Stimulated activated CD4-positive, alpha-beta T cell treated with anti-CD3 and anti-CD28 coated beads, Interleukin-12 subunit alpha, Interleukin-12 subunit beta, amount 100 ng/mL, for 48 hours (primary cell): Measurements from ENCODE around the gene ATXN1.

Experiments
- DNase-seq, 3 donors: peaks; one replicate each; pipeline ENCODE4 v3.0.0-alpha.2; 2020; ENCODE audit warnings: low read depth in 2 of 3, low spot score in 1 of 3

ATXN1 gene

DNA sequence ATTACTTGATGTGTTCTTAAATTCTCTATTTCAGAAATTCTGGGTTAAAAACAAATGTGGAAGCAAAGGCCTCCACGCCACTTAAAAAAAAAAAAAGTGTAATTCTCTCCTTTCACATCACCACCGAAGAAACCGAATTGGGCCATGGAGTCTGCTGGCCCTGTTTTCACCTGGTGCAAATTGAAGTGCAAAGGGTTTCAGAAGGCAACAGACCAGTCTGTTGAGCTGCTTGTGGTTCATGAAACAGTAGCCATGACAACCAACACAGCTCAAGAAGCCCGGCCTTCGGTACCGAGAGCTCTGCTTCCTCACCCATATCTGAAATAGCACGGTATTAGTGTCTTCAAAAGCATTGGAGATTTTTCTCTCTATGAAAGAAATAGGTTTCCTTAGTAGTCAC is 459.7 kb downstream of the ATXN1 start:
- DNase-seq, result no peak

DNA sequence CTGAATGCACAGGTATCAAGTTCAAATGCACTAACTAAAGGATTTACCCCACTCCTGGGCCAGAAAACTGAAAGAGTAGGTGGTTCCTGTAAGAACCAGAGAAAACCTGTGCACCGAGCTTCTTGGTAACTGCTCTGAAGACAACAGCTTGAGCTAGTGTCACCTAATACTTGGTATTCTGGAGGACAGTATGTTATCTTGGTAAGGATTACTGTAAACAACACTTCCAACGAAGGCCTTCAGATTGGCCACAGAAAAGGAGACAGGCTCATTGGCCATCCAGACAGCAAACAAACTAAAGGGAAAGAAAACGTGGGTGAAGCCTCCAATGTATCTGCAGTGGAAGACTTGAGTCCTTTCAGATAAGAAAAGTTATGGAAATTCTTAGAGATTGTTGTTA is 461.4 kb downstream of the ATXN1 start:
- DNase-seq, result no peak

DNA sequence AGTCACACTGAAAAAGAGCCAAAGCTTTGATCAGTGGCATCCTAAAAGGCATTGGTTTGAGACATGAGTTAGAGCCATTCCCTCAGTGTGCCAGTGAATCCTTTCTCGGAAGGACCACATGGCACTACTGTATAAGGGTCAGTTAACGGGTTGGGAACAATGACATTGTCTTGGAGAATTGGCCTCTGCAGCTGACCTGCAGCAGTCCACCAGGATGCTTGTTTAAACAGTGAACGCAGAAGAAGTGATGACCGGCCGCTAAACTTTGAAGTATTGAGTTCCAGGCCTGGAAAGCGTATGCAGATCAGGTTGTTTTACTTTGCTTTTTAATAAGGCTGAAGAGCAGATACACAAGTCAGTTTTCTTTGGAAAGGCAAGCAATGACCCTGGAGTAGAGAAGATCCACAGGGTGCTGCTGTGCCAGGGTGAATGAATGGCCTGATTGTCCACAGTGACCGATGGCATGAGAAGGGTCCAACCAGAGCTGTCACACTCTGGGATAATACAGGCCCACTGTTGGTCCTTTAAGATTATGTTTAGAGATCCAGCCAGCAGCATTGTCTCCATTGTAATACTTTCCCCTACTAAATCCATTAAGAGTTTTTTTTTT is 465.1 kb downstream of the ATXN1 start:
- DNase-seq, result no peak

DNA sequence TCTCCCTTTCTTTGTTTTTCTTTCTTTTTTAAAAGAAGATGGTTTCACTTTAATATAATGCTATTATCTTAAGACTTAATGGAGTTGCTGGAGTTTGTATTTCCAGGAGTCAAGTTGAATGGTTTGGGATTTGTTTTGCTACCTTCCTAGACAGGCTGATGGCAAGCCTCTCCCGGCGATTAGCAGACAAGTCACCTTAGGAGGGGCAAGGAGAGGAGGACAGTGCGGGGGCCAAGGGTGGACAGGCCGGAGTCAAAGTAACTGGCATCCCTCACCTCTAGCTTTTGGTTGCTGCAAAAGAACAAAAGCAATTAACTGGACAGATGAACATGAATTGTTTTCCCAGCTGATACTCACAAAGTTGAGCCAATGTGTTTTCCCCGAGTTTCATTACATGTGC is 465.8 kb downstream of the ATXN1 start:
- DNase-seq, result no peak

DNA sequence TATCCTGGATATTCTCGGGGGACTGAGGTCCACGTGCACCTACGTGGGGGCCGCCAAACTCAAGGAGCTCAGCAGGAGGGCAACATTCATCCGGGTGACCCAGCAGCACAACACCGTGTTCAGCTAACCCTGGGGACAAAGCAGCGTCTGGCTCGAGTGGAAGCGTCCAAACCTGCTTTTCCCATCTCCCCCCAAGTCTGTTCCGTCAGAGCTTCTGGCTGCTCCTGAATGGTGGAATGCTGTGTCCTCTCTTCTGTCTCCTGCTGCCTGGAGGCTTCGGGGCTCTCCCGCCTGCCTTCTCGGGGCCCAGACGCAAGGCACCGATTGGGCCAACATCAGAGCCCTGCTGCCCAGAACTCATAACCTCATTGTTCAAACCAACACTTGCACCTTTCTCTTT is 466.2 kb downstream of the ATXN1 start:
- no peak for DNase-seq

DNA sequence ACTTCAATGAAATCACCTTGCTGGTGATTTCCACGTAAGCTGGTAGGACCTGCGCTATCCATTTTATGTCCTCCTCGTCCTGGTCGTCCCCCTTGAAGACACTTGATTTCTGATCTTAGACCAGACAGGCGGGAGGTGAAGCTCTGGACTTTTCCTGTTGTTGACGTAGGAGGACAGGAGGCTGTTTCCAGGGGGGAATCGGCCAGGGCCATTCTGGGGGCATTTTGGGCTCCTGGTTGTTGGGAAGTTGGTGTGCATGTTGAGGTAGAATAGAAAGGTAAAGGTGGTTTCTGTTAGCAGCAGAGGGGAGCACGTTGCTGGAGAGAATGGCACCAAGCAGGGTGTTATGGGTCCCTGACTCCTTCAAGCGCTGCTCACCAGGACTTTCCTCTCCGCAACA is 466.9 kb downstream of the ATXN1 start:
- DNase-seq, result no peak

DNA sequence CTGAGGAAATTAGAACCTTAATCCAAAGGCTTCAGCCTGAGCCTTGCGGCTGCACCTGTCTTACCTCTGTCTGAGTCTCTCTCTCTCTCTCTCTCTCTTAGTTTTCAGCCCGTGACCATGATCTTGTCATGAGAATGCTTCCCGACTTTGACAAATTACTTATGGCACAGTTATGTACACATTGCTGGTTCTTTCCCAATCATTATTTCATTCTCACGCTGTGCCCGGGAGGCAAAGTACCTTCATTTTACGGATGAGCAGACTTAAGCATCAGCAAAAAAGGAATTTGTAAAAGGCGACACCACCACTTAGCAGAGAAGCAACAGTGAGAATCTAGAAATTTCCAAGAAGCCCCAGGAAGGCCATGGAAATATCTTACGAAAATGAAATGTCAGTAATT is 468.3 kb downstream of the ATXN1 start:
- DNase-seq, result no peak

DNA sequence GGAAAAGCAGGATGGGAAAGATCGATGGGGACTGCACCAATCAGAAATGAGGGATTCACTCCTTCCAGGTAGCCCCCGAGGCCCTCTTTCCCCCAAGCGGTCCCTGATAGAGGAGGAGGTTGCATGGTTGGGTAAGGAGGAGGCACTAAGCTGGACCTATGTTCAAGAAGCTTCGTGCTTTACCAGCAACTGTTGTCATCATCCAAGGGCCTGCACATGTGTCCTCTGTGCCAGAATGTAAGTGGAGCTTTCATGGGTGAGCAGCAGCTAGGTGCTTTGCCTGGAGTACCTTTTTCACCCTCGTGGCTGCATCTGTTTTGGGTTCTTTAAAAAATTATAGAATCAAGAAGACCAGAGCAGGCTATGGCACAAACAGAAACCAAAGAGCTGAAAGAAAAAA is 468.8 kb downstream of the ATXN1 start:
- no peak for DNase-seq

DNA sequence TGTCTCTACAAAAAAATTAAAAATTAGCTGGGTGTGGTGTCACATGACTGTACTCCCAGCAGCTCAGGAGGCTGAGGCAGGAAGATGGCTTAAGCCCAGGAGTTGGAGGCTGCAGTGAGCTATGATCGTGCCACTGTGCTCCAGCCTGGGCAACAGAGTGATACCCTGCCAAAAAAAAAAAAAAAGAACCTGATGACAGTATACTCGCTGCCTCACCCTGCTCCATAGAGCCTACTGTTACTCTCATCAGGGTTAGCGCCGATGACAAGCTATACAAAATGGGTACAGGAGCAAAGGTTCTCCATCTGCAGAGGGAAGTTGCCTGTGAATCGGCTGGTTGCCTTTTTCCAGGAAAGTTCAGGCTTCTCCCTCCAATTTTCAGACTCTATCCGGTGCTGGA is 469.5 kb downstream of the ATXN1 start:
- DNase-seq, result no peak

DNA sequence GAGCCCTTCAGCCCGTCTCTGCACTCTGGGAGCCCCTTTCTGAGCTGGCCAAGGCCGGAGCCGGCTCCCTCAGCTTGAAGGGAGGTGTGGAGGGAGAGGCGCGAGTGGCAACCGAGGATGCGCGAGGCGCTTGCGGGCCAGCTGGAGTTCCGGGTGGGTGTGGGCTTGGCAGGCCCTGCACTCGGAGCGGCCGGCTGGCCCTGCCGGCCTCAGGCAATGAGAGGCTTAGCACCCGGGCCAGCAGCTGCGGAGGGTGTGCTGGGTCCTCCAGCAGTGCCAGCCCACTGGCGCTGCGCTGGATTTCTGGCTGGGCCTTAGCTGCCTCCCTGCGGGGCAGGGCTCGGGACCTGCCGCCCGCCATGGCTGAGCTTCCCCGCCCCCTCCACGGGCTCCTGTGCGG is 473.1 kb downstream of the ATXN1 start:
- DNase-seq, result no peak

DNA sequence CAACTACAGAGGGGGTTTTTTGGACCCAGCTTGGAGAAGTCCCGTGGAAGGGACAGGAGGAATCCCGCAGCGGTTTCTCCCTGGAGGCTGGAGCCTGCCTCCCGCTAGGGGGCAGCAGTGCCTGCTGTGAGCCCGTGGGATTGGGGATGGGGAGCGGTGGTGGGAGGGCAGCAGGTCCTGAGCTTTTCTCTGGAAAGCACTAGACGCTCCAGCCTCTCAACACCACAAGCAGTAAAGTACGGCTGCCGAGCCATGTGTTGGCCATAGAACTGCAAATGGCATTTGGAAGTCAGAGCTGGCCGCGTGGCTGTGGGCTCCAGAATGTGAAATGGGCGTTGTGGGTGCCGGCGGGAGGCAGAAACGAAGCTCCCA is 475.1 kb downstream of the ATXN1 start:
- peak in 2 of 3 donors; percentile 10 to 25 for DNase-seq

DNA sequence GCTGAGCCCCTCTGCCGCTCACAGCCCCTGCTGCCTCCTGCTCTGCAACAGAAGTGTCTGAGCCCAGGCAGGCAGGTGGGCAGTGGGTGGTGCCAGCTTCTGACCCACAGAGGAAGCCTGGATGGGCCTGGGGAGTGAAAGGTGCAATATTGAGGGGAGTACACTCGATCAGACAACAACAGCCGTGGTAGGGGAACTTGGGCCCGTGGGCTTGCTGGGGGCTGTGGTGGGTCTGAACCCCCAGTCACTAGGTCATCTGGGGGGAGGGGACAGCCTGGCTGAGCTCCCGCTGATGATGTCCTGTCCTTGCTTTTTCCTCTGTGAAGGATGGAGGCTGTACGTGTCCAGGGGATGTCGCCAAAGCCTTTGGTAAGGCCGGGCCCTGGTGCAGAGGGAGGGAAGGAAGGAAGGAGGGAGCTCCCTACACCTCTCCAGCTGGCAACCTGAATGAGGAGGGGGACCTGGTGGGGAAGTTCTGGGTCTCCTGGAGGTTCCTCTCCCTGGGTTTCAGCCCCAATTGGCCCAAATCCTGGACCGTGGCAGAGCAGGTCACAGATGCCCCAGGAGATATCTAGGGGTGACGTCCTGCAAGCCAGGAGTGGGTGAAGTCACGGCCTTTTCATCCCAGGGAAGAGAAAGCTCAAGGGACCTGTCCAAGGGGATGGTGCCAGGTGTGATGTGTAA is 475.7 kb downstream of the ATXN1 start:
- no peak for DNase-seq

DNA sequence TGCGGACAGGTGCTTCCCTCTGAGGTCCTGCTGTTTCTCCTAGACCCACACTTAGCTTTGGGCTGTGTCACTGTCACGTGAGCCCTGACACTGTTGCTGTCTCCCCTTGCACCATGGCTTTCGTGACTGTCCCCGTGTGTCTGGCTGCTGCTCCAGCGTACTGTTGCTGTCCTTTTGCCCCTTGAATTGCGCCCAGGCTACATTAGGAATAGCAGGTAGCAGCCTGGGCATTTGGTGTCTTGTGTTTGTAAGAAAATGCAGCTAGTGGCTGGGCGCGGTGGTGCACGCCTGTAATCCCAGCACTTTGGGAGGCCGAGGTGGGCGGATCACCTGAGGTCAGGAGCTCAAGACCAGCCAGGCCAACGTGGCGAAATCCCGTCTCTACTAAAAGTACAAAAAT is 476.8 kb downstream of the ATXN1 start:
- no peak for DNase-seq

DNA sequence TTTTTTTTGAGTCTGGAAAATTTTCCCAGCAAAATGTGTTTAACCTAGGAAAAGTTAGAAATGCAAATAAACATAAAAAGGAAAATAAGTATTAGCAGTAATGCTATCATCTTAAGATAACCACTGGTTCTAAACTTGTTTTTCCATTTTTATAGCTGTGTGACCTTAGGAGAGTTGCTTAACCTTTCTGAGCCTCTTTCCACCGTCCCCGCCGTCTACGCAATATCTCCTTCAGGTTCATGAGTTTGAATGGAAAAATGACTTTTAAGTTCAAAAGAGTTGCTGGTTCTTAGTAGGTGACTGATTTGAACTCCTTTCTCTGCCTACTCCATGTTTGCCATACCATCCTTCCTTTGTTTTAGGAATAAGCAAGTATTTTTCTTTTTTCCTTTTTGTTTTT is 478.9 kb downstream of the ATXN1 start:
- no peak for DNase-seq

DNA sequence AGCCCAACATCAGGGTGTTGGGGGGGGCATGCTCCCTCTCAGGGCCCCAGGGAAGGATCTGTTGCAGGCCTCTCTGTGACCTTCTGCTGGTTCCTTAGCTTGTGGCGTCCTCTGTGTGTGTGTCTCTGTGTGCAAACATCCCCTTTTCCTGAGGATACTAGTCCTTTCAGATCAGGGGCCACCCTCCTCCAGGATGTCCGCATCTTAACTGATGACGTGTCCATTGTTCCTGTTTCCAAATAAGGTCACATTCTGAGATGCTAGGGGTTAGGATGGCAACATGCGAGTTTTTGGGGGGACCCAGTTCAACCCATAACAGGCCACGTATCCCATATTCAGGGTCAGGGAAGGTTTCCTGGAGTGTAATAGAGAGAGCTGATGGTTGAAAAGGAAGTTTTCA is 482.0 kb downstream of the ATXN1 start:
- DNase-seq, result no peak

DNA sequence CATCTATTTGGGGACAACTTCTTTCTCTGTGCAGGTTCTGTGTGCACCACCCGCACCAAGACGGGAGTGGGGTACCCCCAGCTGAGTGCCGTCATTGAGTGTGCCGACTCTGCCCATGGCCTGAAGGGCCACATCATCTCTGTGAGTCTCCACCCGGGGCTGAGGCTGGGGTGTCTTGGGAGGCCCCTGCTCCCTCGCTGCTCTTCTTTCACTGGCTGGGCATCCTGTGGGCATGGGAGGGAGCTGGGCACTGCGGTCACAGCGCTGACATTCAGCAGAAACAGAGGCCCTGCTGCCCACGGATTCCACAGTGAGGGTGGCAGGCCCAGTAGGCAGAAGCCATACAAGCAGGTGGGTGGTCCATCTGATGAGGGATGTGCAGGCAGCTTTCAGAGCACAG is 482.5 kb downstream of the ATXN1 start:
- DNase-seq, result no peak

DNA sequence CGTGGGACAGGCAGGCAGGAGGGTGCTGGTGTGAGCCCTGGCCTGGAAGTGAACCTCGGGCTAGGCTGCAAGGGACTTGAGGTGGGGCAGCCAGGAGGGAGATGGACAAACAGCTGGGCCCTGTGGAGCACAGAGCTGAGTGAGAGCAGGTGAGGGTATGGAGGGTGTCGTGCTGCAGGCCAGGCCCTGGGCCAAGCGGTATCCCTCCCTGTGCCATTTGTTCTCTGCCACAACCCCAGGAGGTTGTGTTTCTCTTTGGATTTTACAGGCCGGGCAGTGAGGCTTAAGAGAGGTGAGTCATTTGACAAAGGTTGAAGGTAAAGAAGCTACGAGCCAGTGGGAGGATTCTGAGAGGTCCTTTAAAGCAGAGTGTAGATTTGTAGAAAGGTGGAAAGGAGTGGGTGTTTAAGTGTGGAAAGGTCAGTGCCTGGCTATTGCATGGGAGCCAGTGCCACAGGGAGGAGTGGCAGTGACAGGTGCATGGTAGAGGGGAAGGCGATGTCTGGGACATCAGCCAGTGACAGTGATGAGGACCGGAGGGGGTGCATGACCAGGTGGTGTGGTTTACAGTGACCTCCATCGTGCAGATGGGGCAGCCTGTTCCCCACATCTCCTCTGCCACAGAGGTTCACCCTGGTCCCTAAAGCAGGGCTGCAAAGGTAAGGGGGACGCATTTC is 483.1 kb downstream of the ATXN1 start:
- DNase-seq, result no peak

DNA sequence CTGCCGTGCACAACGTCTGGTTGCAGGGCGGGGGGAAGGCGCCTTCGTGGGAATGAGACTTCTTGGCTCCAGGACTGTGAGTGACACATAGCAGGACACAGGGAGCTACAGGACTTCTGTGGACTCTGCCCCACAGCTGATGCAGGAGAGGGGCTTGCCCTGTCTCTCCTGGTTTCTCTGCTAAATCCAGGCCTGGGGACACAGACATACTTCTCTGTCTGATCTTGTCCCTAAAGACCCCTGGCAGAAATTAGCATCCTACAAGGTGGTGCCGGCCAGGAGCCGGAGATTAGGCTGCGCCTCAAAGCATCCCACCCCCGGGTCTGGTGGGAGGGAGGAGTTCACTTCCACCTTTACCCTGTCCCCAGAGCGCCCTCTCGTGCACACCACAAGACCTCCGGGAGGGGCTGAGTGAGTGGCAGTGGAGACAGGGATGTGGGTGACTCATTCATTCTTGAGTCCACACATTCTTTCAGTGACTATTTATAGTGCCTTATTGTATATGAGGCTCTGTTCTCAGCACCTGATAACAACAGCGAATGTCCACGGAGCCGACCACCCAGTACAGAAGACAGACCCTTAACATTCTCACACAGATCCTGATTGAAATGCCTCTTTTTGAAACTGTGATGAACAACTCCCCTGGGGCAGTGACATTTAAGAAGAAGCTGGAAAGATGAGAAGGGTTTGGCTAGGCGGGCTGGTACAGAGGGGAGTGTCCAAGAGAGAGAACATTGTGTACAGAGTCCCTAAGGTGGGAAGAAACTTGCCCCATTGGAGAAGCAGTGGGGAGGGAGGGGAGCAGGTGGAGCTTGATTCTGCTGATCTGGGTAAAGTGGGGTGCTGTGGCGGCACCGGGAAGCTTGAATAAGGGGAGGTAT is 483.9 kb downstream of the ATXN1 start:
- DNase-seq, result peak in 1 of 3 donors; percentile 5

DNA sequence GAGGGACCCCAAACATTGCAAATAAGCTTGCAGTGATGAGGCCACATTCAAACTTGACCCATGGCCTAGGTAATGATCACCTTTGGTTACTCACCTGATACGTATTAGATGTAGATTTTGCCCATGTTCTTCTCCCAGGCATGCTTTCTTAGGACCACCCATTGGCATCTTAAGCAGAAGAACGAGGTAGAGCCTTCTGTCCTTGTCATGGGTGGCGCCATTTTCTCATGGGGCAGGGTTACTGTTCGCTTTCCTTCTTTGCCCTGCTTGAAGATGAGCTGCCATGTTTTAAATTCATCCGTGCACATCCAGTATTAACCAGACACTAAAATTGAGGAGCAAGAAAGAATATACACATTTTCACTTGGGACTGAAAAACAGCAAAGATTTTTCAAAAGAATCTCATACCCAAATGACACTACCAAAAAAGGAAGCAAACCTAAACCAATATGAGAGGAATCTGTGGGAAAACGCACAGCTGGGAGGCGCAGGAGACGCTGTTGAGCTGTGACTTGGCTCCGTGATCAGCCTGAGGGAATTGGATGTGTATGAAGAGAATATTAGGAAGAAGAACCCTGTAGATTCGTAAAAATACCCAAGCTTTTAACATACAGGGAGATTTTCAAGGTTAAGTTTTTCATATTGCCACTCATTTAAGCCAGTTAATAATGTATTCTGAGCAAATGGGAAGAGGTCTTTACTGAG is 486.2 kb downstream of the ATXN1 start:
- no peak for DNase-seq

DNA sequence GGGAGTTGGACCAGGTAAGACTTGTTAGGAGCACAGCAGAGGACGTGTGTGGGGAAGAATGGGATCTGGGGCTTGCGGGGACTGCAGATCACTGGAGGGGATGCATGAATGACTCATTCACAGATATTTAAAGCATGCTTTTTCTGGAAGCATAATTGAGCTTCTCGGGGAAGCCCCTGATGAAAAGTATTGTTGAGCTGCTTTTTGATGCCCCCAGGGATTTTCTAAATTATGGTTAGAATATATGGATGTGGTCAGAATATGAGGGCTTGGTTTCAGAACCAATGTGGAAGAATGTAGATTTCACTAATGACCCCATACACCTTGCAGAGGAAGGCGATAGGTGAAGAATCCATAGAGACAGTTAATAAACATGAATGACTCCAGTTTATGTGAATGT is 486.8 kb downstream of the ATXN1 start:
- DNase-seq, result no peak

DNA sequence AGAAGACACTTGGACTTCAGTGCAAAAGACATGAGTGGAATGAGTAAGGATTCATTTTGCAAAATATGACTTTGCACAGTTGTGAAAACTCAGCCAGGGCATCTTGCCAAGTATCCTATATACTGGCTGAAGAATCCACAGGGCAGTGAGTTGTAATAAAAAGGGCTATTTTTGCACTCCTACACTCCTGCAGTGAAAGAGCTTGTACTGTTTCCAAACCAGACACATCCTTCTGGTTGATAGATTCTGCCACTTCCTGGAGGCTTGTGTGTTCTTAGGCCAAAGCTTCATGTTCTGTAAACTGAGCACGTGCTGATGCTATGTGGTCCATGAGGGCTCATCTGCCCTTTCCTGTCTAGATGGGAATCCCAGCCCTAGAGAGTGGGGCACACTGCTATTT is 488.0 kb downstream of the ATXN1 start:
- DNase-seq, result no peak
